ENCODE measurements around the gene CPNE4.
"Not testable (repeated sequence)": the region's sequence is repeated elsewhere in the genome, so short reads cannot be mapped to it uniquely, and the experiment has no call there.

The CPNE4 gene

GRCh38 chr3:131494706-131495105 is 540.1 kb downstream of the CPNE4 start:
- H3K27ac ChIP-seq (ENCODE audit: low read depth, low read length) = no peak overlapping the region
- TF ChIP-seq CTCF (IDR thresholded peaks at IDR 0.05; ENCODE audit: low read depth, low read length, poor library complexity, severe bottlenecking) = no peak
- no peak for TF ChIP-seq EZH2phosphoT487 (IDR thresholded peaks at IDR 0.05; ENCODE audit: borderline replicate concordance, low read length)
- H4K20me1 ChIP-seq (ENCODE audit: control insufficient read depth, insufficient read depth, low read depth, low read length) = no peaks in the 10 kb centered on the region
- no peaks in the 10 kb centered on the region for H3K4me1 ChIP-seq (ENCODE audit: control insufficient read depth, low read length)
- peaks cover 21% of the 10 kb centered on the region for H3K79me2 ChIP-seq (ENCODE audit: control insufficient read depth, low read length)
- no peaks in the 10 kb centered on the region for H3K9me2 ChIP-seq (replicated peaks; ENCODE audit: control insufficient read depth, low read length)
- H3K4me2 ChIP-seq (ENCODE audit: low read length) = no peak overlapping the region
- no peaks in the 10 kb centered on the region for H3K9me3 ChIP-seq (ENCODE audit: control insufficient read depth, insufficient read depth, low read length)
- H3K36me3 ChIP-seq (ENCODE audit: control insufficient read depth, low read length) = peaks cover 91% of the 10 kb centered on the region
- no peak overlapping the region for H3K4me3 ChIP-seq (ENCODE audit: low read length)
- no peaks in the 10 kb centered on the region for H3F3A ChIP-seq (ENCODE audit: control insufficient read depth, insufficient read depth)
- H3K27me3 ChIP-seq (ENCODE audit: control insufficient read depth, low read length) = no peaks in the 10 kb centered on the region

GRCh38 chr3:131491775-131492174 is 543.0 kb downstream of the CPNE4 start:
- H3K27me3 ChIP-seq (ENCODE audit: control insufficient read depth, low read length) = no peaks in the 10 kb centered on the region
- H3F3A ChIP-seq (ENCODE audit: control insufficient read depth, insufficient read depth) = no peaks in the 10 kb centered on the region
- H3K4me2 ChIP-seq (ENCODE audit: low read length) = no peak overlapping the region
- H4K20me1 ChIP-seq (ENCODE audit: control insufficient read depth, insufficient read depth, low read depth, low read length) = no peaks in the 10 kb centered on the region
- H3K4me1 ChIP-seq (ENCODE audit: control insufficient read depth, low read length) = no peaks in the 10 kb centered on the region
- peaks cover 91% of the 10 kb centered on the region for H3K36me3 ChIP-seq (ENCODE audit: control insufficient read depth, low read length)
- no peak overlapping the region for H3K4me3 ChIP-seq (ENCODE audit: low read length)
- no peaks in the 10 kb centered on the region for H3K9me3 ChIP-seq (ENCODE audit: control insufficient read depth, insufficient read depth, low read length)
- peaks cover 8% of the 10 kb centered on the region for H3K79me2 ChIP-seq (ENCODE audit: control insufficient read depth, low read length)
- H3K9me2 ChIP-seq (replicated peaks; ENCODE audit: control insufficient read depth, low read length) = no peaks in the 10 kb centered on the region
- TF ChIP-seq CTCF (IDR thresholded peaks at IDR 0.05; ENCODE audit: low read depth, low read length, poor library complexity, severe bottlenecking) (no peak), EZH2phosphoT487 (IDR thresholded peaks at IDR 0.05; ENCODE audit: borderline replicate concordance, low read length) (no peak)
- no peak overlapping the region for H3K27ac ChIP-seq (ENCODE audit: low read depth, low read length)

GRCh38 chr3:131491084-131491483 is 543.7 kb downstream of the CPNE4 start:
- no peak overlapping the region for H3K4me3 ChIP-seq (ENCODE audit: low read length)
- no peaks in the 10 kb centered on the region for H3K9me2 ChIP-seq (replicated peaks; ENCODE audit: control insufficient read depth, low read length)
- TF ChIP-seq CTCF (IDR thresholded peaks at IDR 0.05; ENCODE audit: low read depth, low read length, poor library complexity, severe bottlenecking) (no peak), EZH2phosphoT487 (IDR thresholded peaks at IDR 0.05; ENCODE audit: borderline replicate concordance, low read length) (no peak)
- H3K36me3 ChIP-seq (ENCODE audit: control insufficient read depth, low read length) = peaks cover 85% of the 10 kb centered on the region
- H3K4me1 ChIP-seq (ENCODE audit: control insufficient read depth, low read length) = no peaks in the 10 kb centered on the region
- H3K4me2 ChIP-seq (ENCODE audit: low read length) = no peak overlapping the region
- H3K79me2 ChIP-seq (ENCODE audit: control insufficient read depth, low read length) = peaks cover 6% of the 10 kb centered on the region
- H3F3A ChIP-seq (ENCODE audit: control insufficient read depth, insufficient read depth) = no peaks in the 10 kb centered on the region
- H4K20me1 ChIP-seq (ENCODE audit: control insufficient read depth, insufficient read depth, low read depth, low read length) = no peaks in the 10 kb centered on the region
- no peaks in the 10 kb centered on the region for H3K9me3 ChIP-seq (ENCODE audit: control insufficient read depth, insufficient read depth, low read length)
- no peak overlapping the region for H3K27ac ChIP-seq (ENCODE audit: low read depth, low read length)
- no peaks in the 10 kb centered on the region for H3K27me3 ChIP-seq (ENCODE audit: control insufficient read depth, low read length)

- not testable (repeated sequence) for H4K20me1 ChIP-seq (ENCODE audit: control insufficient read depth, insufficient read depth, low read depth, low read length); H3K9me2 ChIP-seq (replicated peaks; ENCODE audit: control insufficient read depth, low read length); H3K27ac ChIP-seq (ENCODE audit: low read depth, low read length); H3K4me1 ChIP-seq (ENCODE audit: control insufficient read depth, low read length); H3K4me3 ChIP-seq (ENCODE audit: low read length); H3K27me3 ChIP-seq (ENCODE audit: control insufficient read depth, low read length); H3K79me2 ChIP-seq (ENCODE audit: control insufficient read depth, low read length); H3K9me3 ChIP-seq (ENCODE audit: control insufficient read depth, insufficient read depth, low read length); H3F3A ChIP-seq (ENCODE audit: control insufficient read depth, insufficient read depth); H3K4me2 ChIP-seq (ENCODE audit: low read length)
- H3K36me3 ChIP-seq (ENCODE audit: control insufficient read depth, low read length) = peaks cover 77% of the 10 kb centered on the region
Measured at GRCh38 chr3:131486545-131486944, 548.3 kb downstream of the CPNE4 start.

Data from DOHH2 (cell line).